SKM-1 (cell line): Measurements from ENCODE around the gene UNC13A.
A peak's percentile ranks its signal among the peaks of the same experiment; 100 is the strongest.

Source experiments
- DNase-seq: peaks from one replicate; lab custom pipeline; 2025; ENCODE audit not compliant: unreplicated experiment; lab: John Stamatoyannopoulos, UW

Gene UNC13A

GRCh38 chr19:17687857-17688784 is at the start of gene UNC13A:
UNC13A (minus strand) TSS chr19:17688354; CDS start chr19:17688199, 155 bp downstream.
- no peak for DNase-seq

GRCh38 chr19:17737690-17738153 is 49.6 kb upstream of the UNC13A start:
- DNase-seq = no peak

GRCh38 chr19:17735410-17735809 is 47.3 kb upstream of the UNC13A start:
- DNase-seq = no peak

DNA sequence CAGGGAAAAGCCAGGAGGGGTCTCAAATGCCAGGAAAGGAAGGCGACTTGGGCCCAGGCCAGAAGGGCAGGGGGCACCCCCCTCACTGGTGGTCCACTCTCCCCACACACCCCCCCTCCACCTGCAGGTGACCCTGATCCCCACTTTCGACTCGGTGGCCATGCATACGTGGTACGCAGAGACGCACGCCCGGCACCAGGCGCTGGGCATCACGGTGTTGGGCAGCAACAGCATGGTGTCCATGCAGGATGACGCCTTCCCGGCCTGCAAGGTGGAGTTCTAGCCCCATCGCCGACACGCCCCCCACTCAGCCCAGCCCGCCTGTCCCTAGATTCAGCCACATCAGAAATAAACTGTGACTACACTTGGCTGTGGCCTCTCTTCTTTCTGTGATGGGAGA is 46.0 kb upstream of the UNC13A start:
- DNase-seq = no peak

GRCh38 chr19:17733127-17733526 is 45.0 kb upstream of the UNC13A start:
- no peak for DNase-seq

- DNase-seq = no peak
Observed at GRCh38 chr19:17727843-17728242, 39.7 kb upstream of the UNC13A start.

DNA sequence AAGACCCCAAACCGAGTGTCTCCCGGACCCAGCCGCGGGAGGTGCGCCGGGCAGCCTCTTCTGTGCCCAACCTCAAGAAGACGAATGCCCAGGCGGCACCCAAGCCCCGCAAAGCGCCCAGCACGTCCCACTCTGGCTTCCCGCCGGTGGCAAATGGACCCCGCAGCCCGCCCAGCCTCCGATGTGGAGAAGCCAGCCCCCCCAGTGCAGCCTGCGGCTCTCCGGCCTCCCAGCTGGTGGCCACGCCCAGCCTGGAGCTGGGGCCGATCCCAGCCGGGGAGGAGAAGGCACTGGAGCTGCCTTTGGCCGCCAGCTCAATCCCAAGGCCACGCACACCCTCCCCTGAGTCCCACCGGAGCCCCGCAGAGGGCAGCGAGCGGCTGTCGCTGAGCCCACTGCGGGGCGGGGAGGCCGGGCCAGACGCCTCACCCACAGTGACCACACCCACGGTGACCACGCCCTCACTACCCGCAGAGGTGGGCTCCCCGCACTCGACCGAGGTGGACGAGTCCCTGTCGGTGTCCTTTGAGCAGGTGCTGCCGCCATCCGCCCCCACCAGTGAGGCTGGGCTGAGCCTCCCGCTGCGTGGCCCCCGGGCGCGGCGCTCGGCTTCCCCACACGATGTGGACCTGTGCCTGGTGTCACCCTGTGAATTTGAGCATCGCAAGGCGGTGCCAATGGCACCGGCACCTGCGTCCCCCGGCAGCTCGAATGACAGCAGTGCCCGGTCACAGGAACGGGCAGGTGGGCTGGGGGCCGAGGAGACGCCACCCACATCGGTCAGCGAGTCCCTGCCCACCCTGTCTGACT is 39.0 kb upstream of the UNC13A start:
- no peak for DNase-seq

DNA sequence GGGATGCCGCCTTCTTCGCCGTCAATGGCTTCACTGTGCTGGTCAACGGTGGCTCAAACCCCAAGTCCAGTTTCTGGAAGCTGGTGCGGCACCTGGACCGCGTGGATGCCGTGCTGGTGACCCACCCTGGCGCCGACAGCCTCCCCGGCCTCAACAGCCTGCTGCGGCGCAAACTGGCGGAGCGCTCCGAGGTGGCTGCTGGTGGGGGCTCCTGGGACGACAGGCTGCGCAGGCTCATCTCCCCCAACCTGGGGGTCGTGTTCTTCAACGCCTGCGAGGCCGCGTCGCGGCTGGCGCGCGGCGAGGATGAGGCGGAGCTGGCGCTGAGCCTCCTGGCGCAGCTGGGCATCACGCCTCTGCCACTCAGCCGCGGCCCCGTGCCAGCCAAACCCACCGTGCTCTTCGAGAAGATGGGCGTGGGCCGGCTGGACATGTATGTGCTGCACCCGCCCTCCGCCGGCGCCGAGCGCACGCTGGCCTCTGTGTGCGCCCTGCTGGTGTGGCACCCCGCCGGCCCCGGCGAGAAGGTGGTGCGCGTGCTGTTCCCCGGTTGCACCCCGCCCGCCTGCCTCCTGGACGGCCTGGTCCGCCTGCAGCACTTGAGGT is 38.1 kb upstream of the UNC13A start:
- DNase-seq = no peak

GRCh38 chr19:17725422-17726078 is 37.4 kb upstream of the UNC13A start:
- DNase-seq = no peak

- DNase-seq = no peak
Observed at GRCh38 chr19:17724655-17725054, 36.5 kb upstream of the UNC13A start.

GRCh38 chr19:17722655-17723240 is 34.6 kb upstream of the UNC13A start:
- no peak for DNase-seq

DNA sequence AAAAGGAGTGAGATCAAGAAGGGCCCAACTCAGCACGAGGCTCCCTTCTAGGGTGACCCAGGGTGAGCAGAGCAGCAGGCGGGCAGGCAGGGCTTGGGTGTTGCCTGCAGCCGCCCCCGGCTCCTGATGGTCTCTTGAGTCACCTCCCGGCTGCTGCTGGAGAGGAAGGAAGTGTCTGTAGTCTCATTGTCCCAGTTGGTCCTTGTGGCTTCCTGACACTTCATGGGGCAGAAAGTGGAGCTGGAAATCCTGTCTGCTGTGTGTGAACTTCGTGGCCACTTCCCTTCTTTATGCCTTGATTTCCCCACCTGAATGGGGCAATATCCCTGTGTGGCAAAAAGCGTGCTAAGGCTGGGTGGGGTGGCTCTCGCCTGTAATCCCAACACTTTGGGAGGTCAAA is 33.7 kb upstream of the UNC13A start:
- DNase-seq = peak; percentile 92

- no peak for DNase-seq
Observed at GRCh38 chr19:17721111-17721628, 33.0 kb upstream of the UNC13A start.

- DNase-seq = no peak
Observed at GRCh38 chr19:17720440-17720839, 32.3 kb upstream of the UNC13A start.

DNA sequence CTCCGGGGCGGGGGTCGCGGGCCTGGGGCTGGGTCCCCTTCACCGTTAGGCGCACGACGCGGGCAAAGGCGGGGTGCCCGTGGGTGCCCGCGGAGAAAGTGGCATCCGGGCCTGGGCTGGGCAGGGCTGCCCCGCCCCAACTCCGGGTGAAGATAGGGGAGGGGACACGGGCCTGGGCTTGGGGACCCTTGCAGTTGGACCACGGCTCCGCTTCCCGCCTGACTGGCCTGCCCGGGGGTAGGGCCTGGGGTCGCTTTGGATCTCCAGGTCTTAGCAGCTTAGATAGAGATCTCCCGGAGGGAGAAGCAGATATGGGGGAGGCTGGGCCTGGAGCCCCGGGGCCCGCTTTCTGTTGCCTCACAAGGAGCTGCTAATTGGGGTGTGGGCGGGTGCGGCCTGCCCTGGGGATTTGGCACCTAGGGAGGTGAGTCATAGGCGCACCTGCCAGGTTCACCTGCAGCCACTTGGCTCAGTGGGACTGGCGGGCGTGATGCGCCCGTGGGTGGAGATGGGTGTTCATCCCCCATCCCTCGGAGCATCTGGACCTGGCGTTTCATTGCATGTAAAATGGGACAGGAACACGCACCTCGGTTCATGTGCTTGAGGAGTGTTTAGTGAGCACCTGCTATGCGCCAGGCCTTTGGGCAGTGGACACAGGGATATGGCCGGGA is 31.7 kb upstream of the UNC13A start:
- DNase-seq = no peak

- DNase-seq = no peak
Observed at GRCh38 chr19:17718947-17719711, 31.0 kb upstream of the UNC13A start, which contains the start of gene MAP1S. MAP1S (plus strand) TSS chr19:17719480; CDS start chr19:17719503, 23 bp downstream.

GRCh38 chr19:17718550-17718946 is 30.4 kb upstream of the UNC13A start:
- DNase-seq = no peak

GRCh38 chr19:17716309-17716929 is 28.3 kb upstream of the UNC13A start:
- no peak for DNase-seq
